Measurements from ENCODE around the gene CUBN. TPM values are rescaled to one million over a fixed set of nuclear protein-coding genes. Genes with fewer than 3 reads are reported as not detected.

CUBN gene
- 1.1 and 3.7 TPM in 2 replicates for total RNA-seq

DNA sequence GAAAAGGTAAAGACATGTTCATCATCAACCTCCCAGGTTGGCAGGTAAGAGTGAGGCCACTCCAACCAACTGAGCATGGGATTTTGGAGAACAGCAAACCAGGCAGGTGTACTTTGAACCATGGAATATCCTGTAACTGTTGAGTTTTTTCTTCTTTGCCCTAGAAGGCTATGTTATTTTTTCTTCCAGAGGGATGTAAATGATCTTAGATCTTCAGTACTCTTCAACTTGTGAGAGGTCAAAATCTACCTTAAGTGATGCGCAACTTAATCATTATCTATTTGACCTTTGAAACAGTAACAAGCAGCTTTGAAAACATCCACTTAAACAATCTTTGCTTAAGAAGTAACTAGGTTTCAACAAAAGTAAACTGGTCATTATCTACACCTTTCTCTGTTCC is at the start of gene CUBN:
CUBN (minus strand) TSS at position 71 of the 400 bp plus-strand sequence; CDS start at position 25, 46 bp downstream.

DNA sequence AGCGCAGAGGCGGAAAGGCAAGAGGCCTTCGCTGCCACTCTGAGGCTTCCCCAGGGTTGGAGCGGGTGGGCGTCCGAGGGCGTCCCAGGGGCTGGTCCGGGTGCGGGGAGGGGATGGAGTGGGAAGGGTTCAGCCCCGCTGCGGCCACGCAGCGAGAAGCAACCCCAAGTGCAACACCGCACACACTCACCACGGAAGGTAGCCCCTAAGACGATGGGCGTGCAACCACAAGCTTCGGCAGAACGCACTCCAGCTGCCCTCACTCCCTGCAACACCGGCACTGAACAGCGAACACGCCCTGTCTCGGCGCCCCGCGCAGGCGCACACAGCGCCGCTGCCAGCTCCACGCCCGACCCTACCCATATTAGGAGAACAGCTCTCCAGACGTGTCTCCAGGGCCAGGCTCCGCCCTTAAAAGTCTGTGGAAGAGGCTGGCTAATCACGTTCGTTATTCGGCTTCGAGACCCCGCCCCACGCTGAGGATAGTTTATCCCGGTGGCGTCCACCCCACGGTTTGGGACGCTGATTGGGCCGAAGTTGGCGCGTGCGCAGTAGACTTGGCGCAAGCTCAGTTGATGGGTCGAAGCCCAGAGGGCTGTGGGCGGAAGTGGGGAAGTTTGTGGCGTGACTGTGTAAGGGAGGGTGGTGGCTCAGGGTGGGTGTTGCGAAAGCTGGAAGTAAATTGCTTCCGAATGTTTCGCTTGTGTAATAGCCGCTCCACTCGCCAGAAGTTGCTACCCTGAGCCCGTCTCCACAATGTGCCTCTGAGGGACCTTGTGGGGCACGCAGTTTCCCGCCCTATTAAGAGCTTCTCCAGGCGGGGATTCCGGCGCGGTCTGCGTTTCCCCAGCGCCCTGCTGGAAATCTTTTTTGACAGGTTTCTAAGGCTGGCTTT is 312.2 kb downstream of the CUBN start, which contains the start of gene RSU1:
RSU1 (minus strand) TSS at position 300 of the 895 bp plus-strand sequence. CDS start 343 bp downstream, outside the sequence.

Small RNA genes lying within 50 kb of the gene (small RNA-seq; reads per million reads assigned to genes)
- gene AC067747.1 (ENCODE audit: low replicate concordance): not detected

Other genes starting within 250 kb of the CUBN start
- 5.7 and 11.0 TPM in 2 replicates for gene TRDMT1, start 71.9 kb upstream of the CUBN start, total RNA-seq
- gene VIM, start 98.4 kb upstream of the CUBN start, total RNA-seq: 7,892 and 10,700 TPM in 2 replicates

Measured in placental pericyte (primary cell).